BJ (cell line): ENCODE data around the gene ZNF618. TPM values are rescaled to one million over a fixed set of nuclear protein-coding genes. Genes with fewer than 3 reads are reported as not detected.

Experiments used
- CTCF ChIA-PET: fragments of 350-600 bp; formaldehyde crosslinking; extraction: SDS; loops from one replicate; lab custom pipeline; 2021; ENCODE audit warnings: antibody characterized with exemption, inconsistent platforms; lab: Yijun Ruan, JAX
- POLR2A ChIA-PET: fragments of 300-600 bp; sonication (Branson Sonifier 250); formaldehyde crosslinking; extraction: SDS; loops from one replicate; lab custom pipeline; 2021; ENCODE audit warnings: antibody characterized with exemption; lab: Charles Lee
- DNase-seq: peaks from one replicate; pipeline ENCODE4 v3.0.0-alpha.2; 2011; ENCODE audit warnings: low read depth
- H3K27me3 ChIP-seq: 2 replicates; pipeline ENCODE4 v1.6.0; 2011; ENCODE audit warnings: low read length; ENCODE audit not compliant: control insufficient read depth, insufficient read depth
- H3K36me3 ChIP-seq: 2 replicates; pipeline ENCODE4 v1.5.1; 2011; ENCODE audit warnings: low read length; ENCODE audit not compliant: control insufficient read depth, insufficient read depth
- H3K4me3 ChIP-seq: 2 replicates; pipeline ENCODE4 v1.5.1; 2011; ENCODE audit warnings: low read depth, mild to moderate bottlenecking, control low read depth, low read length
- CTCF ChIP-seq: IDR thresholded peaks from 2 replicates; pipeline ENCODE4 v1.5.1; 2011; ENCODE audit warnings: low read depth, mild to moderate bottlenecking, control low read depth, inconsistent platforms, low read length, moderate library complexity; ENCODE audit not compliant: insufficient read depth
- polyA plus RNA-seq: library from polyadenylated mRNA; depleted of rRNA; stranded (reverse); fragments of >200 nt; gene quantifications from 2 replicates; pipeline ENCODE4 v1.2.3, GENCODE V29; 2011

ZNF618 gene
- polyA plus RNA-seq, 1 experiment: 5.4 TPM

GRCh38 chr9:114026335-114026734 is 150.2 kb downstream of the ZNF618 start:
- no peak for DNase-seq
- POLR2A ChIA-PET: no interaction called here
- H3K4me3 ChIP-seq: no peak overlapping the region
- H3K27me3 ChIP-seq: no peaks in the 10 kb centered on the region
- peaks cover 8% of the 10 kb centered on the region; the same call in 1 of the 2 replicates for H3K36me3 ChIP-seq
- CTCF ChIA-PET: no interaction called here
- no peak for TF ChIP-seq CTCF

GRCh38 chr9:114027159-114027862 is 151.2 kb downstream of the ZNF618 start:
- no peak for DNase-seq
- ChIA-PET POLR2A (no interaction called here), CTCF (no interaction called here)
- no peak for TF ChIP-seq CTCF
- Histone ChIP-seq H3K4me3 (no peak overlapping the region), H3K27me3 (no peaks in the 10 kb centered on the region), H3K36me3 (peaks cover 8% of the 10 kb centered on the region; the same call in 1 of the 2 replicates)

GRCh38 chr9:114027863-114028465 is 151.9 kb downstream of the ZNF618 start:
- no peak for DNase-seq
- ChIA-PET POLR2A (no interaction called here), CTCF (no interaction called here)
- no peak for TF ChIP-seq CTCF
- H3K36me3 ChIP-seq: peaks cover 13% of the 10 kb centered on the region
- no peaks in the 10 kb centered on the region for H3K27me3 ChIP-seq
- H3K4me3 ChIP-seq: no peak overlapping the region

- CTCF ChIA-PET: no interaction called here
- TF ChIP-seq CTCF: no peak
- DNase-seq: no peak
- Histone ChIP-seq H3K4me3 (no peak overlapping the region), H3K27me3 (no peaks in the 10 kb centered on the region), H3K36me3 (peaks cover 14% of the 10 kb centered on the region)
- POLR2A ChIA-PET: no interaction called here
Measured at GRCh38 chr9:114028646-114029045, 152.5 kb downstream of the ZNF618 start.

GRCh38 chr9:114029311-114030170 is 153.4 kb downstream of the ZNF618 start:
- H3K36me3 ChIP-seq: peaks cover 18% of the 10 kb centered on the region
- no peak for DNase-seq
- ChIA-PET POLR2A (no interaction called here), CTCF (no interaction called here)
- no peaks in the 10 kb centered on the region for H3K27me3 ChIP-seq
- no peak overlapping the region for H3K4me3 ChIP-seq
- no peak for TF ChIP-seq CTCF
